Measurements from ENCODE around the gene CCDC60. TPM values are rescaled to one million over a fixed set of nuclear protein-coding genes. Genes with fewer than 3 reads are reported as not detected.

Gene CCDC60, protein sequence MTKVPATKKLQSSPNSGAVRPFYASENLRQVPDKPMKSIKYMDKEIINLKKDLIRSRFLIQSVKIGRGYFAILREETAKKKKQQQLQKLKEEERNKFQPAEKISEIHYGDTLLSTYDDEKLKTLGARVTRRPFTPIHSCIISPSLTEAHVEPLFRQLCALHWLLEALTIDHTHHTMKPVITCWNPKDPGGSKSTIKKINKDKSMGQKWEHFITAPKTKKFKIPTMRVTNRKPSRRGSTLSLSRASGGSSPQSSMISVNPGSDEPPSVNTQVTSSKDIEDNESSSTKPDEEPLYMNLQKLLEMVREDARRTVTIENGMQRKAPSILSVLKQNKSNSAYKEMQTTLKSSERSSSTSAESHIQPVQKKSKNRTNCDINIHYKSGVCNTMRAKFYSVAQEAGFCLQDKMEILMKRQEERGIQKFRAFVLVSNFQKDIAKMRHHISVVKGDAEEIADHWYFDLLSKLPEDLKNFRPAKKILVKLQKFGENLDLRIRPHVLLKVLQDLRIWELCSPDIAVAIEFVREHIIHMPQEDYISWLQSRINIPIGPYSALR
- total RNA-seq, result not detected in 2 replicates

DNA sequence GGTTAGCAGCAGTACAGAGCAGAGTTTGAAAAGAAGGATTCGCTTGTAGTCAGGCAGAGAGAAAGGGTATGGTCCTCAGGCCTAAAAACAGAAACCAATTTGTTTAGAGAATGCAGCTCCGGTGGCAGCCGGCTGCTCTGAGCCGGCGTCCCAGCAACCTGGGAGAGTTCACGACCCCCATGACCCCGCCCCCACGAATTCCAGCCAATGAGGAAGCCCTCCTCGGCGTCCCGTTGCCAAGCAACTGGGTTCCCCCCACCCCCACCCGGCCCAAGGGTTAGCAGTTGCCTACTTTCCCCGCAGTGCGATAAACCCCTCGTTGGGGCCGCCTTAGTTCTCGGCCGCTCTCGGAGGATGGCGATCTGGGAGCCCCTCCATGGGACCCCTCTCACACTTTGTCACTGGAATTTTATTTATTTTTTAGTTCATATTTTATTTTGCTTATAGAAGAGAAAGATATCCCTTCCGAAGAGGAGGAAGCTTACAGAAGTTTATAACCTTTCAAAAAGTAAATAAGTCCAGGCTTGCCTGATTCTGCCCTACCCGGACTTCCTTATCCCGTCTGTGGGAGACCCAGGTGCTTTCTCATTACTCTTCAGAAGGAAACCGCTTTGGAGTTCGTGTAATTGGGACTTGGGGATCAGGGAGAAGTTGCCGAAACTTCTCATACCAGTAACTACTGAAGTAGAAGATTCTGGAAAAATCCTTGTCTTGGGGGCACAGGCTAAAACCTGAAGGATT lies at the start of gene CCDC60:
Gene CCDC60, plus strand, starts transcription at position 300 of the 741 bp plus-strand sequence. CDS start 448 bp downstream, outside the sequence.

Other genes starting within 250 kb of the CCDC60 start
- 7.0 and 11.3 TPM in 2 replicates for gene HSPB8, start 155.8 kb upstream of the CCDC60 start, total RNA-seq